PFSK-1 (cell line): ENCODE results near the gene SFTPD.

ENCODE experiments used
- FOXP2 ChIP-seq: optimal IDR thresholded peaks from 2 replicates; pipeline ENCODE3; 2011; ENCODE audit warnings: borderline replicate concordance, control low read depth, inconsistent platforms; ENCODE audit not compliant: insufficient read depth; ENCODE audit errors: extremely low read length, extremely low read depth
- POLR2AphosphoS5 ChIP-seq: IDR thresholded peaks from 2 replicates; pipeline ENCODE4 v1.6.1; 2012; ENCODE audit warnings: low read depth, mild to moderate bottlenecking, control low read depth, low read length, moderate library complexity
- SIN3A ChIP-seq: IDR thresholded peaks from 2 replicates; pipeline ENCODE4 v1.6.1; 2012; ENCODE audit warnings: mild to moderate bottlenecking, low read length, moderate library complexity, borderline replicate concordance; ENCODE audit not compliant: insufficient read depth
- TAF1 ChIP-seq: IDR thresholded peaks from 2 replicates; pipeline ENCODE4 v1.6.1; 2012; ENCODE audit warnings: low read length, control low read depth, borderline replicate concordance; ENCODE audit not compliant: insufficient read depth
- TF ChIP-seq, protein P1 (sequence below), 2 experiments: IDR thresholded peaks; 2 replicates each; pipeline versions ENCODE4 v1.6.1 to v1.8.0; 2011 to 2012; ENCODE audit warnings: low read depth in 2 of 2, low read length in 2 of 2, control low read depth in 1 of 2, inconsistent platforms in 1 of 2, mild to moderate bottlenecking in 1 of 2, moderate library complexity in 1 of 2; ENCODE audit not compliant: insufficient read depth in 1 of 2

GRCh38 chr10:79981450-79982361 is 32.8 kb upstream of the SFTPD start:
- TF ChIP-seq TAF1 (no peak), SIN3A (no peak), POLR2AphosphoS5 (no peak), FOXP2 (no peak)
- TF ChIP-seq, protein P1, sequence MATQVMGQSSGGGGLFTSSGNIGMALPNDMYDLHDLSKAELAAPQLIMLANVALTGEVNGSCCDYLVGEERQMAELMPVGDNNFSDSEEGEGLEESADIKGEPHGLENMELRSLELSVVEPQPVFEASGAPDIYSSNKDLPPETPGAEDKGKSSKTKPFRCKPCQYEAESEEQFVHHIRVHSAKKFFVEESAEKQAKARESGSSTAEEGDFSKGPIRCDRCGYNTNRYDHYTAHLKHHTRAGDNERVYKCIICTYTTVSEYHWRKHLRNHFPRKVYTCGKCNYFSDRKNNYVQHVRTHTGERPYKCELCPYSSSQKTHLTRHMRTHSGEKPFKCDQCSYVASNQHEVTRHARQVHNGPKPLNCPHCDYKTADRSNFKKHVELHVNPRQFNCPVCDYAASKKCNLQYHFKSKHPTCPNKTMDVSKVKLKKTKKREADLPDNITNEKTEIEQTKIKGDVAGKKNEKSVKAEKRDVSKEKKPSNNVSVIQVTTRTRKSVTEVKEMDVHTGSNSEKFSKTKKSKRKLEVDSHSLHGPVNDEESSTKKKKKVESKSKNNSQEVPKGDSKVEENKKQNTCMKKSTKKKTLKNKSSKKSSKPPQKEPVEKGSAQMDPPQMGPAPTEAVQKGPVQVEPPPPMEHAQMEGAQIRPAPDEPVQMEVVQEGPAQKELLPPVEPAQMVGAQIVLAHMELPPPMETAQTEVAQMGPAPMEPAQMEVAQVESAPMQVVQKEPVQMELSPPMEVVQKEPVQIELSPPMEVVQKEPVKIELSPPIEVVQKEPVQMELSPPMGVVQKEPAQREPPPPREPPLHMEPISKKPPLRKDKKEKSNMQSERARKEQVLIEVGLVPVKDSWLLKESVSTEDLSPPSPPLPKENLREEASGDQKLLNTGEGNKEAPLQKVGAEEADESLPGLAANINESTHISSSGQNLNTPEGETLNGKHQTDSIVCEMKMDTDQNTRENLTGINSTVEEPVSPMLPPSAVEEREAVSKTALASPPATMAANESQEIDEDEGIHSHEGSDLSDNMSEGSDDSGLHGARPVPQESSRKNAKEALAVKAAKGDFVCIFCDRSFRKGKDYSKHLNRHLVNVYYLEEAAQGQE (IDR thresholded peaks at IDR 0.05; ENCODE audit: insufficient read depth in 1 of 2, low read depth in 2 of 2, low read length in 2 of 2) = no peak
